CD4-positive, CD25-positive, alpha-beta regulatory T cell (primary cell): ENCODE results near the gene NBPF9. TPM values are rescaled to one million over a fixed set of nuclear protein-coding genes. Genes with fewer than 3 reads are reported as not detected.
"Not testable (repeated sequence)": the region's sequence is repeated elsewhere in the genome, so short reads cannot be mapped to it uniquely, and the experiment has no call there.

Source experiments
- ATAC-seq, 2 donors: fragments of 150-1000 bp; cut with Tn5 transposase; one replicate each; pipeline ENCODE4 v1.10.0; 2021; ENCODE audit warnings: low read depth in 2 of 2, moderate number of reproducible peaks in 2 of 2, moderate library complexity in 1 of 2
- DNase-seq, 3 donors: peaks; one replicate each; pipeline versions ENCODE4 v3.0.0 to v3.0.0-alpha.2; 2012 to 2022; ENCODE audit warnings: mixed read lengths in 1 of 3
- H3K27ac ChIP-seq: one replicate; pipeline ENCODE4 v1.7.0; 2013; ENCODE audit warnings: mild to moderate bottlenecking, low read length; ENCODE audit not compliant: insufficient read depth, poor library complexity, severe bottlenecking
- H3K27me3 ChIP-seq: one replicate; pipeline ENCODE4 v1.7.0; 2013; ENCODE audit warnings: low read length; ENCODE audit not compliant: control insufficient read depth, insufficient read depth
- H3K36me3 ChIP-seq: one replicate; pipeline ENCODE4 v1.7.0; 2013; ENCODE audit warnings: mild to moderate bottlenecking, low read length, moderate library complexity; ENCODE audit not compliant: control insufficient read depth, insufficient read depth
- H3K4me1 ChIP-seq: 2 replicates; pipeline ENCODE4 v1.7.0; 2013; ENCODE audit warnings: mild to moderate bottlenecking, low read length; ENCODE audit not compliant: insufficient read depth, control insufficient read depth, poor library complexity, severe bottlenecking
- H3K4me3 ChIP-seq: one replicate; pipeline ENCODE4 v1.7.0; 2013; ENCODE audit warnings: low read depth, mild to moderate bottlenecking, low read length, moderate library complexity
- H3K9me3 ChIP-seq, 2 experiments: 1 replicate in 1 of 2; 2 replicates in 1 of 2; pipeline ENCODE4 v1.7.0; 2013; ENCODE audit warnings: low read length in 2 of 2, mild to moderate bottlenecking in 1 of 2, moderate library complexity in 1 of 2; ENCODE audit not compliant: control insufficient read depth in 2 of 2
- H3K27ac Mint-ChIP-seq, 3 donors: one replicate each; pipeline ENCODE4 v1.8.0; 2020 to 2022; ENCODE audit warnings: mild to moderate bottlenecking in 3 of 3, mixed read lengths in 3 of 3, moderate library complexity in 2 of 3
- H3K27me3 Mint-ChIP-seq: one replicate; pipeline ENCODE4 v1.8.0; 2022; ENCODE audit warnings: mild to moderate bottlenecking, mixed read lengths
- H3K36me3 Mint-ChIP-seq: one replicate; pipeline ENCODE4 v1.8.0; 2020; ENCODE audit warnings: mixed read lengths
- H3K4me1 Mint-ChIP-seq, 4 donors: one replicate each; pipeline ENCODE4 v1.8.0; 2020 to 2022; ENCODE audit warnings: mixed read lengths in 4 of 4, mild to moderate bottlenecking in 1 of 4
- H3K4me3 Mint-ChIP-seq, 4 donors: one replicate each; pipeline ENCODE4 v1.8.0; 2020 to 2022; ENCODE audit warnings: mild to moderate bottlenecking in 4 of 4, mixed read lengths in 4 of 4, moderate library complexity in 3 of 4
- H3K9me3 Mint-ChIP-seq, 7 donors: one replicate each; pipeline ENCODE4 v1.8.0; 2020 to 2022; ENCODE audit warnings: mixed read lengths in 7 of 7, mild to moderate bottlenecking in 3 of 7, moderate library complexity in 2 of 7
- polyA plus RNA-seq, 4 donors: library from polyadenylated mRNA; unstranded; fragments of 300-500 nt; fragmentation: Illumina TruSeq; gene quantifications; one replicate each; pipeline ENCODE4 v1.2.3, GENCODE V29; 2021
- total RNA-seq: library from RNA; stranded (reverse); gene quantifications from one replicate; pipeline ENCODE4 v1.2.3, GENCODE V29; 2022

The NBPF9 gene
- total RNA-seq: 51.0 TPM
- polyA plus RNA-seq: 1 to 10 TPM; 2.7 to 5.3 (median 4.8) TPM

- not testable (repeated sequence) for H3K9me3 Mint-ChIP-seq, H3K27me3 ChIP-seq, H3K36me3 Mint-ChIP-seq, H3K27ac ChIP-seq, H3K4me1 ChIP-seq, H3K4me1 Mint-ChIP-seq, H3K27me3 Mint-ChIP-seq, H3K36me3 ChIP-seq, H3K9me3 ChIP-seq
- peak within 1 kb of the TSS; percentile 93 to 99 (median 98) for H3K27ac Mint-ChIP-seq
- peak; percentile 88 to 93 for ATAC-seq
- H3K4me3 Mint-ChIP-seq: peak within 1 kb of the TSS; percentile 95 to 100 (median 99)
- peak; percentile 31 to 52 (median 43) for DNase-seq
- peak within 1 kb of the TSS; percentile 26 for H3K4me3 ChIP-seq
These were observed at the start of gene NBPF9 for GRCh38 chr1:149103109-149104081. Gene NBPF9 (minus strand): TSS chr1:149103551. CDS start chr1:149082139, 21,412 bp downstream.

GRCh38 chr1:149149909-149150308 lies 46.6 kb upstream of the NBPF9 start:
- not testable (repeated sequence) for H3K4me3 ChIP-seq, H3K27ac ChIP-seq, DNase-seq, H3K27me3 Mint-ChIP-seq, H3K9me3 ChIP-seq, H3K36me3 Mint-ChIP-seq, H3K27ac Mint-ChIP-seq, H3K36me3 ChIP-seq, H3K27me3 ChIP-seq, H3K9me3 Mint-ChIP-seq, ATAC-seq, H3K4me1 Mint-ChIP-seq, H3K4me1 ChIP-seq, H3K4me3 Mint-ChIP-seq

- ATAC-seq, H3K9me3 Mint-ChIP-seq: not testable (repeated sequence)
These were observed 34.2 kb upstream of the NBPF9 start for GRCh38 chr1:149137585-149137984.

GRCh38 chr1:149130938-149131337 lies 27.6 kb upstream of the NBPF9 start:
- H3K4me3 ChIP-seq, H3K9me3 ChIP-seq, H3K4me3 Mint-ChIP-seq, H3K4me1 ChIP-seq, H3K36me3 ChIP-seq, H3K4me1 Mint-ChIP-seq, H3K9me3 Mint-ChIP-seq, H3K27ac Mint-ChIP-seq, H3K27me3 Mint-ChIP-seq, H3K27ac ChIP-seq, H3K36me3 Mint-ChIP-seq, H3K27me3 ChIP-seq, DNase-seq, ATAC-seq: not testable (repeated sequence)

More at GRCh38 chr1:149137585-149137984, 34.2 kb upstream of the NBPF9 start:
- H3K4me3 Mint-ChIP-seq, H3K27me3 Mint-ChIP-seq, H3K4me1 Mint-ChIP-seq, H3K4me3 ChIP-seq, H3K27ac Mint-ChIP-seq, H3K9me3 ChIP-seq, H3K27ac ChIP-seq, DNase-seq, H3K27me3 ChIP-seq, H3K4me1 ChIP-seq, H3K36me3 ChIP-seq, H3K36me3 Mint-ChIP-seq: not testable (repeated sequence)

- H3K9me3 Mint-ChIP-seq, H3K36me3 ChIP-seq, H3K27ac ChIP-seq, H3K4me3 Mint-ChIP-seq, H3K9me3 ChIP-seq, DNase-seq, H3K36me3 Mint-ChIP-seq, H3K27me3 ChIP-seq, H3K4me1 ChIP-seq, H3K4me3 ChIP-seq, ATAC-seq, H3K27me3 Mint-ChIP-seq, H3K4me1 Mint-ChIP-seq, H3K27ac Mint-ChIP-seq: not testable (repeated sequence)
These were observed 25.9 kb upstream of the NBPF9 start for GRCh38 chr1:149129245-149129644.

DNA sequence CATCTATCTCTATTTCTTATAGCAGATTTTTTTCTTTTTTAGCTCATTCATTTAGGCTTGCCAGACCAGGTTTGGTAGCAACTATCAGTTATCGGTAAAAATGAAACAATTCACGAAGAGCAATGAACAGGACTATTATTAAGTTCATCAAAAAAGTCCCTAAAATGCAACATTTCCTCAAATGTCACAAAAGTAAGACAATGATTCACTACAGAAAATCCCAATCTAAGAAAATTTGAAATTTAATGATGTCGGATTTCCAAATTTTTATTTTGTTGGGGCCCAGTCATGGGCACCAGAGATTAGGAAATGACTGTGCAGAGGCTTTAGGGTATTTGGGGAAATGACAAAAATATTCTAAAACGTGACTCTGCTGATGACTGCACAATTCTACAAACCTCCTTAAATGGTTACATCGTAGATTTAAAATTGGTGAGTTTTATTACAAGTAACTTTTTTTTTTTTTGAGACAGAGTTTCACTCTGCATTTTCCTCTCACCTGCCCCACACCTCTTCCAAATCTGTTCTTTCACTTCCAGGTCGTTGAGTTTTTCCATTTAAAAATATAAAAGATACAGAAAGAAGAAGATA lies 23.3 kb upstream of the NBPF9 start:
- H3K9me3 Mint-ChIP-seq, H3K4me3 Mint-ChIP-seq, H3K9me3 ChIP-seq, H3K36me3 ChIP-seq, H3K27me3 Mint-ChIP-seq, H3K27ac ChIP-seq, ATAC-seq, H3K36me3 Mint-ChIP-seq, H3K27me3 ChIP-seq, H3K4me1 ChIP-seq, H3K27ac Mint-ChIP-seq, DNase-seq, H3K4me1 Mint-ChIP-seq, H3K4me3 ChIP-seq: not testable (repeated sequence)

- not testable (repeated sequence) for H3K9me3 Mint-ChIP-seq, H3K4me1 Mint-ChIP-seq, H3K27me3 Mint-ChIP-seq, H3K36me3 Mint-ChIP-seq, H3K4me1 ChIP-seq, H3K27ac ChIP-seq, H3K9me3 ChIP-seq, H3K4me3 ChIP-seq, H3K36me3 ChIP-seq, H3K27ac Mint-ChIP-seq, H3K4me3 Mint-ChIP-seq, H3K27me3 ChIP-seq, ATAC-seq
- peak in 1 of 3 donors; percentile 8 for DNase-seq
These were observed 20.9 kb upstream of the NBPF9 start for GRCh38 chr1:149123948-149124926.
